ENCODE data around the gene PRMT7. TPM values are rescaled to one million over a fixed set of nuclear protein-coding genes. Genes with fewer than 3 reads are reported as not detected.

PRMT7 gene, protein sequence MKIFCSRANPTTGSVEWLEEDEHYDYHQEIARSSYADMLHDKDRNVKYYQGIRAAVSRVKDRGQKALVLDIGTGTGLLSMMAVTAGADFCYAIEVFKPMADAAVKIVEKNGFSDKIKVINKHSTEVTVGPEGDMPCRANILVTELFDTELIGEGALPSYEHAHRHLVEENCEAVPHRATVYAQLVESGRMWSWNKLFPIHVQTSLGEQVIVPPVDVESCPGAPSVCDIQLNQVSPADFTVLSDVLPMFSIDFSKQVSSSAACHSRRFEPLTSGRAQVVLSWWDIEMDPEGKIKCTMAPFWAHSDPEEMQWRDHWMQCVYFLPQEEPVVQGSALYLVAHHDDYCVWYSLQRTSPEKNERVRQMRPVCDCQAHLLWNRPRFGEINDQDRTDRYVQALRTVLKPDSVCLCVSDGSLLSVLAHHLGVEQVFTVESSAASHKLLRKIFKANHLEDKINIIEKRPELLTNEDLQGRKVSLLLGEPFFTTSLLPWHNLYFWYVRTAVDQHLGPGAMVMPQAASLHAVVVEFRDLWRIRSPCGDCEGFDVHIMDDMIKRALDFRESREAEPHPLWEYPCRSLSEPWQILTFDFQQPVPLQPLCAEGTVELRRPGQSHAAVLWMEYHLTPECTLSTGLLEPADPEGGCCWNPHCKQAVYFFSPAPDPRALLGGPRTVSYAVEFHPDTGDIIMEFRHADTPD
- 10 to 100 TPM; 50.4 to 52.2 TPM for total RNA-seq

DNA sequence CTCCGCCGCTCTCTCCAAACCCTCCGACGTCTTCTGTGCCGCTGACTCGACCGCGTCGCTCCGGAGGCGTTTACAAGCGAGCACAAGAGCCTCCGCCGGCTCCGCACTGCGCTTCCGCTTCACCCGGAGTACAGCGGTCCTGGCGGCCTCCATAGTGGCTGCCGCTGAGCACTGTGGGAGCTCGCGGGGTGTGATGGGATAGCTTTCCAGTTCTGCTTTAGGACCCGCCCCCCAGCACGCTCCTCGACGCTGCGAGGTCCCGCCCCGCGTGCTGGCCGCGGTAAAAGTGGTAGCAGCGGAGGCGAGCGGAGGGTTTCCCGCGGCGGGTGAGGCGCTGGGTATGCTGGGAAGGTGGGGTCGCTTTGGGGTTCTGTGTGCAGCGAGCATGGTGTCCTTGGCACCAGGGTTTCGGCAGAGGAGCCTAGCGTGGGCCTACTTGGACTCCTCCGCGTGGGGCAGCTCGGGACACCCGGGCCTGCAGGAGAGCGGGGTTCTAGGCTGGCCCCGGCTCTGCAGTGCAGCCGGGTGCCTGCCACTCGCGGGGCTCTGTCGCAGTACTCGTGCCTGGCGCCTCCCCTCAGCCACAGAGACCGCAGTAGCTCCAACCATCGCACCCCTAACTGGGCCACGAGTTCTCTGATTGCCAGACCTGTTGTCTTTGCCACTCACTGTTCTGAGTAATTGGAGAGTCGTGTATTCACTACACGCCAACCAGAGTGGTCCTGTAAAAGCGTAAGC is at the start of gene PRMT7, which contains the start of gene SLC7A6OS:
Gene PRMT7, plus strand, starts transcription at position 246 of the 738 bp plus-strand sequence. CDS start 4,961 bp downstream, outside the sequence.
Gene SLC7A6OS, minus strand, starts transcription at position 173 of the 738 bp plus-strand sequence. Its CDS starts 20 bp downstream, at position 153.
- peaks cover 36% of the 10 kb centered on the region for H3K36me3 Mint-ChIP-seq (ENCODE audit: low read depth)
- DNase-seq = peak; percentile 95
- peak within 1 kb of the TSS; percentile 96 for H3K27ac Mint-ChIP-seq
- H3K4me3 Mint-ChIP-seq = peak within 1 kb of the TSS; percentile 84
- H3K4me1 Mint-ChIP-seq = peaks cover 55% of the 10 kb centered on the region
- POLR2A ChIA-PET = interaction anchor here (0.7 to 4.2 kb wide), 26 partner anchors 8 to 504 kb away, joined by 3 to 71 read pairs (median 5); partner anchors contain the start of genes NFATC3, PLA2G15, RANBP10 and SLC7A6
- CTCF ChIA-PET = interaction anchor here (0.6 to 6.3 kb wide), 16 partner anchors 10 to 249 kb away, joined by 3 to 119 read pairs (median 5); partner anchors contain the start of genes PLA2G15 and SLC7A6
- no peaks in the 10 kb centered on the region for H3K9me3 Mint-ChIP-seq
- no peaks in the 10 kb centered on the region for H3K27me3 Mint-ChIP-seq

DNA sequence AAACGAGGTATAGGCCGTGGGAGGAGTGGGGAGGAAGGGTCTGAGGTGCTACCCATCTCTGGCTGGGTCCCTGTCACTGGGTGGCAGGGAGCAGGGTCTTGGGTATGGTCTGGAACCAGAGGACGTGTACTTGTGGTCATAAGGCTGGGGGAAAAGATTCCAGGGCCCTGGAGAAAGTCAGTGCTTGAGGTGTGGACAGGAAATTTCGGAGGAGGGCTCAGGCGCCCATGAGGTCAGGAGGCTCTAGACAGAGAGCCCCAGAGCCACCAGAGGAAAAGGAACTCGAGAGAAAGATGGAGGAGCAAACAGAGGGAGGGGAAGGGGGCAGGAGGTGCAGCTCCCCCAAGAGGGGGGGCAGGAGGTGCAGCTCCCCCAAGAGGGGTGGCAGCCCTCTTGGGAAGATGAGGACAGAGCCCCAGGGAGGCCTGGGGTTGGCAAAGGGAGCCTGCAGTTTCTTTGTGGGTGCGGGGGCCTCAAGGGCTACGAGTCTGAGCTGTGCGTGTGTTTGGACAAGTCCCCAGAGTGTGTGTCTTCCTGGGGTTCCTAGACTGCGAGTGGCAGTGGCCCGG is 47.2 kb upstream of the PRMT7 start:
- no peak for DNase-seq
- Mint-ChIP-seq H3K4me3 (peak overlapping the region; percentile 86), H3K4me1 (peaks cover 43% of the 10 kb centered on the region), H3K27me3 (no peaks in the 10 kb centered on the region), H3K27ac (peak overlapping the region; percentile 93), H3K36me3 (ENCODE audit: low read depth) (peaks cover 22% of the 10 kb centered on the region), H3K9me3 (no peaks in the 10 kb centered on the region)
- CTCF ChIA-PET = interaction anchor here (0.5 to 7.5 kb wide), 26 partner anchors 9 to 925 kb away, joined by 3 to 285 read pairs (median 8); partner anchors contain the start of genes ESRP2, PLA2G15, PRMT7 and SLC7A6OS
- POLR2A ChIA-PET = interaction anchor here (0.7 to 5.0 kb wide), 26 partner anchors 9 to 596 kb away, joined by 3 to 64 read pairs (median 5); partner anchors contain the start of genes NFATC3, PLA2G15, PRMT7 and SLC7A6OS

DNA sequence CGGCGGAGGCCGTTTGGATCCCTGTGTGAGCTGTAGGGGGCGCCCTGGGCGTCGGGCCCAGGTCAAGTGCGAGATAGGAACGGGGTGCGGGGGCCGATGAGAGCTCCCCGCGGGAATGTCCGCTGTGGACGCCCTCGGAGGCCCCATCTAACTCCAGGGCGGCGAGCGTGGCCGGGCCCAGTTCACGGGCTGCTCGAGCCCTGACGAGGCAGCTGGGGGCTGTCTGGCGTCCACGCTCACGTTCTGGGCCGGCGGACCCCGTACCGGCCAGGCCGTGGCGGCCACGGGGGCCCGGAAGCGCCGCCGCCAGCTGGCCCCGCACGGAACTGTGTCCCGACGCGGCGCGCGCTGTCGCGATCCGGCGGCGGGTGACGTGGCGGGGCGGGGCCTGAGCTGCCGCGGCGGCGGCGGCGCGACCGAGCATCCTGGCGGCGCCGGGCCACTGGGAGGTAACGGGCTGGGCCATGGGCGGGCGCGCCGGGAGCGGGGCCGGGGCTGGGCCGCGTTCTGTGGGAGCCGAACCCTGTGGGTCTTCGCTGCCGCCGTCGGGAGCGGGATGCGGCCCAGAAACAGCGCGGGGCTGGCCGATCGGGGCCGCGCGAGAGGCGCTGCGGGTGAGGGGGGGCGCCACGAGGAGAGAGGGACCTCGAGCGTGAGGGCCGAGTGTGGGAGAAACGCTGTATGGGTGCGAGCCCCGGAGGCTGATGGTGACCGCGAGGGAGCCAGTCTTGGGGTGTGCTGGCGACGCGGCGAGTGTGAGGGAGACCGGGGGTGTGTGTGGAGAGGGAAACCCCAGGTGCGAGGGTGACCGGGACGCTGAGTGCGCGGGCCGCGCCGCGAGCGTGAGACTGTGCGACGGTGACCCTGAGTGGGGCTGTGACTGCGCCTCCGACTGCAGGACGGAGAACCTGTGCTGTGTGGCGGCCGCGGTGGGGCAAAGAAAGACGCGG is 46.4 kb upstream of the PRMT7 start, which contains the start of gene SLC7A6:
Gene SLC7A6, plus strand, starts transcription at position 399 of the 950 bp plus-strand sequence. CDS start 10,201 bp downstream, outside the sequence.
- Mint-ChIP-seq H3K4me3 (peak within 1 kb of the TSS; percentile 98), H3K4me1 (peaks cover 48% of the 10 kb centered on the region)
- CTCF ChIA-PET = interaction anchor here (0.5 to 7.5 kb wide), 29 partner anchors 9 to 924 kb away, joined by 3 to 285 read pairs (median 5); partner anchors contain the start of genes ESRP2, PLA2G15, PRMT7 and SLC7A6OS

DNA sequence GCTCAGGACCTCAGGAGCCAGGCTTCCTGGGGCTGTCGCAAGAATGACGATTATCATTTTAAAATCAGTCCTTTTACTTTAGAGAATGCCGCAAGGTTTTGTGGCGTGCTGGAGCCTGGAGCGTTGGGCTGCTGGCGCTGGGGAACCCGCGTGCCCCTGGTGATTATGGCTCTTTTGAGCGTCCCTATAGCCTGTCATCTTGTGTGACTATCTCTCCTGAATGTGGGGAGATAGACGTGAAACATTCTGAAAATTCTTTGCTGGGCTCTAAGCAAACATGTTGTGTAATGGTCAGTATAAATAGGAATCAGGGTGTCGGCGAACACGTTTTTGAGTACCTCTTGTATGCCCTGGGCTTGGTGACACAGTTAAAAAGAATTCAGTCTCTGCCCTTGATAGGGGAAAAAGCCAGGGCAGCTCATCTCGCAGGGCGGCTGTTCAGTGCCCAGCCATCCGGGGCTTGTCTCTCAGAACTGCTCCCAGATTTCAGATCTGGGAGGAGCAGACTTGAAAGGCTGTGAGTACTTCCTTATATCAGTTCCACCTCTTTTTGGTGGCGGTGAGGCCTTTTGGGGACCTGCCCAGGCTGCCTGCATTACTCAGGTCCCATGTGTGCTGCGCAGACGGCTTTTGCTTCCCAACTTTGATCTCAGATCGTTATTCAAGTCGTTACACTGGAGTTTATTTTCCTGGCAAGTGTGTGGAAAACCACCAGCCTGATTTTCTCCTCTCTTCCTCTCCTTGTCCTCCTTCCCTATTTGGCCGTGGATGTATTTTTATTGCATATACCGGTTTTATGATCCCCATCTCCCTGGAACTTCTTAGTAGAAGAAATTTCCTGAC is 45.5 kb upstream of the PRMT7 start:
- DNase-seq = peak; percentile 48

More for the DNA sequence above, 46.4 kb upstream of the PRMT7 start, which contains the start of gene SLC7A6:
- no peaks in the 10 kb centered on the region for H3K9me3 Mint-ChIP-seq
- H3K27ac Mint-ChIP-seq = peak within 1 kb of the TSS; percentile 93
- POLR2A ChIA-PET = interaction anchor here (0.7 to 5.0 kb wide), 26 partner anchors 8 to 596 kb away, joined by 3 to 64 read pairs (median 5); partner anchors contain the start of genes NFATC3, PLA2G15, PRMT7 and SLC7A6OS
- peak; percentile 87 for DNase-seq
- H3K36me3 Mint-ChIP-seq (ENCODE audit: low read depth) = peaks cover 27% of the 10 kb centered on the region
- no peaks in the 10 kb centered on the region for H3K27me3 Mint-ChIP-seq

DNA sequence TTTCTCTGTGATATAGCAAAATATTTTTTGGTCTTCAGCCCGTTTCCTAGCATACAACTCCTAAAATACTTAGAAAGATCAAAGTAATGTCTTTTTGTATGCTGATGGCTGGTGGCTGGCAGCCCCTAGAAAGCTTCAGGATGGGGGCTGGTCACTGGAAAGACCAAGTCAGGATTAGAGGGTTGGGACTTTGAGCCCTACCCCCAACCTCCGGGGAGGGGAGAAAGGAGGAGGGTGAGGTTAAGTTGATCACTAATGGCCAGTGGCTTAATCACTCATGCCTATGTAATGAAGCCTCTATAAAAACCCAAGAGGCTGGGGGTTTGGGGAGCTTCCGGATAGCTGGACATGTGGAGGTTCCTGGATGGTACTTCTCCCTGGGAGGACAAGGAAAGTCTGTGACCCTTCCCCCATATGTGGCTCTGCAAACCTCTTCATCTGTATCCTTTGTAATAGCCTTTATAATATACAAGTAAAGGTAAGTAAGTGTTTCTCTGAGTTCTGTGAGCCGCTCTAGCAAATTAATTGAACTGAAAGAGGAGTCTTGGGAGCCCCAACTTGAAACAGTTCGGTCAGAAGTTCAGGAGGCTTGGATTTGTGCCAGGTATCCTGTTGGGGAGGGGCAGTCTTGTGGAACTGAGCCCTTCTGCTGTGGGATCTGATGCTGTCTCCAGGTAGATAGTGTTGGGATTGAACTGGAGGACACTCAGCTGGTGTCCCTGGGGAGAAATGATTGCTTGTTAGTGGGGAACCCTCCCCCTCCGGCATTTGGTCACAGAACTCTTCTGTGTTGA is 43.0 kb upstream of the PRMT7 start:
- ChIA-PET POLR2A (interaction anchor here (0.8 to 1.5 kb wide), 4 partner anchors 10 to 43 kb away, joined by 3 to 5 read pairs (median 4); partner anchors contain the start of genes PRMT7 and SLC7A6OS), CTCF (no interaction called here)
- Mint-ChIP-seq H3K36me3 (ENCODE audit: low read depth) (peaks cover 45% of the 10 kb centered on the region), H3K4me3 (no peak overlapping the region), H3K4me1 (peaks cover 72% of the 10 kb centered on the region), H3K27ac (peak overlapping the region; percentile 53), H3K9me3 (no peaks in the 10 kb centered on the region), H3K27me3 (no peaks in the 10 kb centered on the region)
- DNase-seq = no peak

More for the DNA sequence above, 45.5 kb upstream of the PRMT7 start:
- Mint-ChIP-seq H3K4me3 (peak overlapping the region; percentile 98), H3K27me3 (no peaks in the 10 kb centered on the region), H3K27ac (peak overlapping the region; percentile 91), H3K9me3 (no peaks in the 10 kb centered on the region), H3K4me1 (peaks cover 56% of the 10 kb centered on the region), H3K36me3 (ENCODE audit: low read depth) (peaks cover 30% of the 10 kb centered on the region)
- POLR2A ChIA-PET = interaction anchor here (3.4 to 5.0 kb wide), 3 partner anchors 17 to 46 kb away, joined by 58 to 64 read pairs (median 59); partner anchors contain the start of genes PRMT7 and SLC7A6OS
- CTCF ChIA-PET = interaction anchor here (1.3 to 7.5 kb wide), 6 partner anchors 11 to 265 kb away, joined by 4 to 285 read pairs (median 108); partner anchors contain the start of genes PRMT7 and SLC7A6OS

DNA sequence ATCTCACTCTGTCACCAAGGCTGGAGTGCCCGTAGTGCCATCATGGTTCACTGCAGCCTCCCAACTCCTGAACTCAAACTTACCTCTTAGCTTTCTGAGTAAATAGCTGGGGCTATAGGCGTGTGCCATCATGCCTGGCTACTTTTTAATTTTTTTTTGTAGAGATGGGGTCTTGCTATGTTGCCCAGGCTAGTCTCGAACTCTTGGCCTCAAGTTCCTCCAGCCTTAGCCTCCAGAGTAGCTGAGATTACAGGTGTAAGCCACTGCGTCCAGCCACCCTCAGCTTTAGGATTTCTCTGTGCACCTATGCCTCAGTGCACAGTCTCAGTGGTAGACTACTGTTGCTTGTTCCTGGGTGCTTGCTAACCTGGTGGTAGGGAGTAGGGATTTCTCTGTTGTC is 41.0 kb upstream of the PRMT7 start:
- Mint-ChIP-seq H3K4me1 (peaks cover 82% of the 10 kb centered on the region), H3K27me3 (no peaks in the 10 kb centered on the region), H3K9me3 (no peaks in the 10 kb centered on the region), H3K27ac (peak overlapping the region; percentile 10), H3K36me3 (ENCODE audit: low read depth) (peaks cover 60% of the 10 kb centered on the region), H3K4me3 (no peak overlapping the region)
- ChIA-PET POLR2A (interaction anchor here (0.7 to 1.6 kb wide), 3 partner anchors 20 to 41 kb away, joined by 3 to 5 read pairs (median 3); partner anchors contain the start of genes PLA2G15, PRMT7 and SLC7A6OS), CTCF (interaction anchor here (1.0 to 6.9 kb wide), 4 partner anchors 8 to 59 kb away, joined by 4 to 46 read pairs (median 6); no protein-coding TSS in a partner anchor)
- no peak for DNase-seq

DNA sequence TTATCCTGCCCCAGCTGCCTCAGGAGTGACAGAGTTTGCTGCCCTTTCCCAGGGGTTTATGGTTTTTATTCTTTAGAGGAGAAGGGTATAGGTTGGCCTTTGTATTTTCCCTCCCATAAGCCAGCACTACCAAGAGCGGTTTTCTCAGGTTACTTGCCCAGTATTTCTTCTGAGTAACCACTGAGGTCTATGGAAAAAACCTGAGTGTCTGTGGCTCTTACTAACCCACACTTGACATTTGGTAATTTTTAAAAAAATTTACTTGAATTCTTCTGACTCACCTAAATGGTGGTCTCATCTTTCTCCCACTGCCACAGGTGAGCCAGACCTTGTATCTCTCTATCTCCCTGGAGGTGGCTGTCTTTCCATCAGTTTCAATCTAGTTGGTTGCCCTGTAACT is 40.5 kb upstream of the PRMT7 start:
- no peak for DNase-seq
- H3K4me1 Mint-ChIP-seq = peaks cover 84% of the 10 kb centered on the region
- POLR2A ChIA-PET = interaction anchor here (1.0 to 1.6 kb wide), 3 partner anchors 11 to 40 kb away, joined by 3 to 5 read pairs (median 3); partner anchors contain the start of genes PLA2G15, PRMT7 and SLC7A6OS
- H3K9me3 Mint-ChIP-seq = no peaks in the 10 kb centered on the region
- no peaks in the 10 kb centered on the region for H3K27me3 Mint-ChIP-seq
- no peak overlapping the region for H3K4me3 Mint-ChIP-seq
- peak overlapping the region; percentile 56 for H3K27ac Mint-ChIP-seq
- H3K36me3 Mint-ChIP-seq (ENCODE audit: low read depth) = peaks cover 63% of the 10 kb centered on the region
- CTCF ChIA-PET = interaction anchor here (1.0 to 6.9 kb wide), 4 partner anchors 8 to 58 kb away, joined by 4 to 46 read pairs (median 6); no protein-coding TSS in a partner anchor

DNA sequence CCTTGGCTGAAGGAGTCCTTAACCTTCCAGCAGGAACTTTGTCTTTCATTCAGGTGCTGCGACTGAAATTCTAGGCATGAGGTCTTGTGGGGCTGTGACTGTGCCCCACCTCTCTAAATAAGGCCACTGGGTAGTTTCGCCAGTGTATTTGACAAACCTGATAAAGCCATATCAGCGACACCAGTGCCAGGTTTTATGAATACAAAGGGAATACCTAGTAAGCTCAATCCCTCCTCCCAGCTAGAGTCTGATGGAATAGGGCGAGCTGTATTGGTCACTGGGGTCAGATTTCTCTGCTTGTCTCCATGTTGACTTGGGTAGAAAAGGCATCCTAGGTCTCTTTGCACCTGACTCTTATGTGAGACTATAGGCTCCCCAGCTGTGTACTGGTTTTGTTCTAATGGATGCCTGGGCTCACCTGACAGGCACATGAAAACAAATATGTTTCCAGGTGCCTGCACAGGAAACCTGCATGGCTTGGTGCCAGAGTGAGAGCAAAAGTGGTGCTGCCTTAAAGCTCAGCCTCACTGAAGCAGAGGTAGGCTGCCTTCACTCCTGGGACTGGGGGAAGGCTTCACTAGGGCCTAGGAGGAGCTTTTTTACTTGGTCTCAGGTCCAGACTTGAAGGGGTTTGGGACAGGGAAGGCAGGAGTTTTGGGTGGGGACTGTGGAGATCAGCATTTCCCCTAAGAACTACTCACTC is 38.2 kb upstream of the PRMT7 start:
- H3K27ac Mint-ChIP-seq = peak overlapping the region; percentile 91
- peaks cover 83% of the 10 kb centered on the region for H3K4me1 Mint-ChIP-seq
- peaks cover 61% of the 10 kb centered on the region for H3K36me3 Mint-ChIP-seq (ENCODE audit: low read depth)
- H3K4me3 Mint-ChIP-seq = no peak overlapping the region
- no peaks in the 10 kb centered on the region for H3K27me3 Mint-ChIP-seq
- ChIA-PET POLR2A (interaction anchor here (1.1 to 2.2 kb wide), 7 partner anchors 9 to 38 kb away, joined by 4 to 28 read pairs (median 9); partner anchors contain the start of genes PRMT7, SLC7A6 and SLC7A6OS), CTCF (interaction anchor here (0.8 to 9.5 kb wide), 5 partner anchors 10 to 55 kb away, joined by 3 to 96 read pairs (median 8); partner anchors contain the start of gene SLC7A6)
- H3K9me3 Mint-ChIP-seq = no peaks in the 10 kb centered on the region
- peak; percentile 36 for DNase-seq

Data from activated CD4-positive, alpha-beta memory T cell treated with anti-CD3 and anti-CD28 coated beads, Interleukin-2, amount 10 ng/mL, durations not matched to agents 7 days and 5 days (primary cell).